Epithelial cell of esophagus (primary cell): ENCODE data around the gene FOXA1.

Experiments
- DNase-seq: peaks from one replicate; pipeline ENCODE4 v3.0.0; 2010; ENCODE audit warnings: low read depth
- H3K4me3 ChIP-seq: 2 replicates; pipeline ENCODE4 v1.5.1; 2011; ENCODE audit warnings: mild to moderate bottlenecking, low read length, control low read depth
- TF ChIP-seq, protein P1 (sequence below): IDR thresholded peaks from 2 replicates; pipeline ENCODE4 v1.5.1; 2011; ENCODE audit warnings: low read depth, mild to moderate bottlenecking, low read length, control low read depth, inconsistent platforms; ENCODE audit not compliant: insufficient read depth; ENCODE audit errors: missing control alignments

The FOXA1 gene

DNA sequence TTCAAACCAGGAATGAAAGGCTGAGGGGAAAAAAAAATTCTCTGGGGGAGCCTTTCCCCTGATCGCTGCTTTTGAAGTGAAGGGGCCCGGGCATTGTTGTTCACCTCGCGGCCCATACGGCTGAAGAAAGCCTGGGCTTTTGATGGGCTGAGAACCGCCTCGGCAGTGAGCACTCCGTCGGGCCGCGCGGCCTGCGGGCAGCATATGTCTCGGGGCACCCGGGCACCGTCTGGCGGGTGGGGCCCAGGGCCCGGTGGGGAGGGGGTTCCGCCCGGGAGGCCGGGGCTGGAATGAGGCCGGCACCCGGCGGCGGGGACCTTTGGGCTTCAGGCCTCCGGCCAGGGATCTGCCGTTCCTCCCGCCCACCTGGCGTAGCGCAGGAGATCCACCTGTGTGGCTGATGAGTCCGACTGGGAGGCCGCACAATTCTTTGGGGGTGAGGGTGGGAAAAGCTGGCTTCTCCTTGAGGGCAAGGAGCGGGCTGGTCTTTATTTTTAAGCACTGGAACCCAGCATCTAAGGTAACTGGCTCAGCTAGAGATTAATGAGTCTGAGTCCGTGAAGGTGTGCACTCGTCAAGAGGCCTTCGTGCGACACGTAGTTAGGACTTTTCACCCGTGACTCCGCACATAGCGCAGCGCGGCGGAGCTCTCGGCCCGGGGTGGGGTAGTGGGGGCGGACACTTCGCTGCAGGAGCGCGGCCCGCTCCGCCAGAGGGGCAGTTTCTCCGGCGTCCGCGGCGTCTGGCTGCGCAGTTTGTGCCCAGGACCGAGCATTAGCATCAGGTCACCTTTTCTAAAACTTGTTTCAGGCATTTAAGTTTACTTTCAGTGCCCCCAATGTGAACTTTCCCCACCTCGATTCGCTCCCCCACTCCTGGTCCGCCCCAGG is 10.6 kb downstream of the FOXA1 start:
- peak; percentile 31 for DNase-seq
- H3K4me3 ChIP-seq = no peak overlapping the region
- TF ChIP-seq, protein P1, sequence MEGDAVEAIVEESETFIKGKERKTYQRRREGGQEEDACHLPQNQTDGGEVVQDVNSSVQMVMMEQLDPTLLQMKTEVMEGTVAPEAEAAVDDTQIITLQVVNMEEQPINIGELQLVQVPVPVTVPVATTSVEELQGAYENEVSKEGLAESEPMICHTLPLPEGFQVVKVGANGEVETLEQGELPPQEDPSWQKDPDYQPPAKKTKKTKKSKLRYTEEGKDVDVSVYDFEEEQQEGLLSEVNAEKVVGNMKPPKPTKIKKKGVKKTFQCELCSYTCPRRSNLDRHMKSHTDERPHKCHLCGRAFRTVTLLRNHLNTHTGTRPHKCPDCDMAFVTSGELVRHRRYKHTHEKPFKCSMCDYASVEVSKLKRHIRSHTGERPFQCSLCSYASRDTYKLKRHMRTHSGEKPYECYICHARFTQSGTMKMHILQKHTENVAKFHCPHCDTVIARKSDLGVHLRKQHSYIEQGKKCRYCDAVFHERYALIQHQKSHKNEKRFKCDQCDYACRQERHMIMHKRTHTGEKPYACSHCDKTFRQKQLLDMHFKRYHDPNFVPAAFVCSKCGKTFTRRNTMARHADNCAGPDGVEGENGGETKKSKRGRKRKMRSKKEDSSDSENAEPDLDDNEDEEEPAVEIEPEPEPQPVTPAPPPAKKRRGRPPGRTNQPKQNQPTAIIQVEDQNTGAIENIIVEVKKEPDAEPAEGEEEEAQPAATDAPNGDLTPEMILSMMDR = no peak

DNA sequence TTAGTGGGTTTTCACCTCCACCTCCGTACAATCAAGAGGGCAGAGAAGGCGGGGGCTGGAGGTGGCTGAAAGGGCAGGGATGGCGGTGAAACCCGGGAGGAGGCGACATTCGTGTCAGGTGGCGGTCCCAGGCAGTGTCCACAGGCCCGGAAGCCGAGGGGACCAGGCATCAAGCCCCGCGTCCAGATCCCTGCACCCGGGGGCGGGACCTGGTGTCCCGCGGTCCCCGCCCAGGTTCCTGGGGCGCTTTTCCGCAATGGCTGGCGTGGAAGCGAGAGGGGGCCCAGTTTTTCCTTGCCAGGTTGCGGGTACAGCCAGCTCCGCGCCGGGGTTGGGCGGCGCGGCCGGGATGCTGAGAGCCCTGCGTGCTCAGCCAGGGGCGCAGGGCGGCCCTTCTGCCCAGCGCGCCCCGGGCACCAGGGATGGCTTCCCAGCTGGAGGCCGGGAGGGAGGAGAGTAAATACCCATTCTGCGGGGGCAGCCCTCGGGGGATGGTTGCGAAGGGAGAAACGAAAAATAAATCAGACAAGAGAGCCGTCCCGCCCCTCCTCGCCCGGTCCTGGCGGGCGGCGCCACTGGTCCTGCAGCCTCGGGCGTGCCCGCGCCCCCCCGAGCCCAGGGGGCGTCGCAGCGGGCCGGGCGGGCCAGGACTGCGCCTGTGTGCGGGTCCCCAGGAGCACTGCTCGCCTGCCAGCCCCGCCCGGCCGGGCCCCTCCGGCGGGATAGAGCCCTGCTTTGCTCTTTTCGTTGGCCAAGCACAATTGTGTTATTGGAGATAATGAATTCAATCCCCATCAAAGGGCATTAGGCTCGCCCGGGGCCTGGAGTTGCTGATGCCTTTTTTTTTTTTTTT is 11.5 kb downstream of the FOXA1 start:
- peak; percentile 16 for DNase-seq
- H3K4me3 ChIP-seq = peak overlapping the region; percentile 29

GRCh38 chr14:37580146-37580545 is 14.9 kb downstream of the FOXA1 start:
- peak; percentile 87 for DNase-seq
- TF ChIP-seq, protein P1 = no peak
- H3K4me3 ChIP-seq = no peak overlapping the region

More for the DNA sequence above, 11.5 kb downstream of the FOXA1 start:
- TF ChIP-seq, protein P1 = no peak

DNA sequence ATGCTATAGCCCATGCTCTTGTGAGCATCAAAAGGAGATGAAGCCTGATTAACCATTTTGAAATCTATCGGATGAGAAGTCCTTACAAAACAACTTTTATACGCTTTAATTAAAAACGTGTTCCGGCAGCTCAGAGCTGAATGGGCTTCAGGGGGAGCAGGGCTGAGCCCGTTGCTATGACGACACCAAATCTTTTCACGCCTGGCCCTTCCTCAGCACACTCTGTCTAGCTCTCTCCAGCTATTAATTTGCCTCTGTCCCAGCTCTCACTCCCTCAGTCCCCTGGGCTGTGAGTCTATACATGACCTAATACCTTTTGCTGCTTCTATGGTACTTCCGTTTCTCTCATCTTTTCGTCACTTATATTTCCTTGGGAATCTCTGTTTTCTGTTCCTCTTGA is 15.8 kb downstream of the FOXA1 start:
- DNase-seq = no peak
- TF ChIP-seq, protein P1 = no peak
- H3K4me3 ChIP-seq = no peak overlapping the region

GRCh38 chr14:37573356-37573755 is 21.7 kb downstream of the FOXA1 start:
- TF ChIP-seq, protein P1 = no peak
- no peak for DNase-seq
- H3K4me3 ChIP-seq = no peak overlapping the region

DNA sequence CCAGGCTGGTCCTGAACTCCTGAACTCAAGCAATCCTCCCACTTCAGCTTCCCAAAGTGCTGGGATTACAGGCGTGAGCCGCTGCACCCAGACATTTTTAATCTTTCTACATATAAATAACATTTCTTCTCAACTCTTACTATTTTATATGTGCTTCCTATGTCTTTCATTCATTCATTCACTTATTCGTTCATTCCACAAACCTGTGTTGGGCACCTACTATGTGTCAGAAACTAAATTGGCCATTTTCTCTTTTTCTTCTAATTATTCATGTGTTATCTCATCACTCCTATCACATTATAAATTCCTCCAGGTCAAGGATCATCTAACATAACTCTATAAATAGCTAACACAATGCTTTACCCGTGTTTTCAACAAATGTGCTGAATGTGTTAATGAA is 23.7 kb downstream of the FOXA1 start:
- H3K4me3 ChIP-seq = no peak overlapping the region
- no peak for DNase-seq
- TF ChIP-seq, protein P1 = no peak
